Tibial artery (tissue), 4 donors: ENCODE data around the gene SMIM38.

ENCODE experiments used
- DNase-seq, 2 donors: peaks; one replicate each; pipeline ENCODE4 v3.0.0-alpha.2; 2019
- H3K27ac ChIP-seq, 2 donors: fragments of 200-600 bp; sonication (generic) in 1 of 2; 1 replicate in 1 of 2; 2 replicates in 1 of 2; pipeline ENCODE4 v1.5.1; 2018 to 2019; ENCODE audit warnings: mild to moderate bottlenecking in 1 of 2
- H3K27me3 ChIP-seq, 2 donors: fragments of 200-600 bp; sonication (generic) in 1 of 2; one replicate each; pipeline versions ENCODE4 v1.5.1 to v1.6.0; 2016 to 2019
- H3K36me3 ChIP-seq, 3 donors: fragments of 200-600 bp; sonication (generic) in 2 of 3; one replicate each; pipeline ENCODE4 v1.5.1; 2016 to 2019; ENCODE audit warnings: mild to moderate bottlenecking in 2 of 3
- H3K4me1 ChIP-seq, 4 donors: fragments of 200-600 bp; sonication (generic) in 2 of 4; 1 replicate in 3 of 4; 2 replicates in 1 of 4; pipeline ENCODE4 v1.5.1; 2016 to 2019
- H3K4me3 ChIP-seq, 2 donors: fragments of 200-600 bp; sonication (generic) in 1 of 2; 1 replicate in 1 of 2; 2 replicates in 1 of 2; pipeline ENCODE4 v1.5.1; 2018 to 2019; ENCODE audit warnings: mild to moderate bottlenecking in 2 of 2
- H3K9me3 ChIP-seq, 3 donors: fragments of 200-600 bp; sonication (generic) in 1 of 3; one replicate each; pipeline ENCODE4 v1.5.1; 2016 to 2019
- CTCF ChIP-seq, 2 experiments: fragments of 200-600 bp in 1 of 2; fragments of 450-650 bp in 1 of 2; IDR thresholded peaks; one replicate each; pipeline ENCODE4 v1.5.1; 2017 to 2019; ENCODE audit warnings: antibody characterized with exemption in 2 of 2, mild to moderate bottlenecking in 1 of 2, moderate library complexity in 1 of 2
- intact Hi-C: fragments of 100-400 bp; cut with DNase I; formaldehyde crosslinking; loops from one replicate; pipeline ENCODE4 v1.15.0; 2023; ENCODE audit warnings: low total_unique reads

SMIM38 gene

GRCh38 chr11:69114362-69114761 lies 41.4 kb upstream of the SMIM38 start:
- no peaks in the 10 kb centered on the region for H3K36me3 ChIP-seq
- H3K27me3 ChIP-seq = no peaks in the 10 kb centered on the region
- H3K4me1 ChIP-seq = peaks cover 0 to 16% (median 12%) of the 10 kb centered on the region in 4 donors
- TF ChIP-seq CTCF (IDR thresholded peaks at IDR 0.05) = no peak
- no peak for DNase-seq
- H3K9me3 ChIP-seq = no peaks in the 10 kb centered on the region
- no peak overlapping the region for H3K4me3 ChIP-seq
- intact Hi-C loops = loop anchor here (10.0 kb wide), 1 partner anchor 180 kb away; the partner anchor contains the start of gene MYEOV
- H3K27ac ChIP-seq = no peak overlapping the region

GRCh38 chr11:69114811-69115523 lies 40.8 kb upstream of the SMIM38 start:
- peaks cover 0 to 16% (median 12%) of the 10 kb centered on the region in 4 donors for H3K4me1 ChIP-seq
- no peak overlapping the region for H3K4me3 ChIP-seq
- H3K36me3 ChIP-seq = no peaks in the 10 kb centered on the region
- no peak for TF ChIP-seq CTCF (IDR thresholded peaks at IDR 0.05)
- H3K27ac ChIP-seq = no peak overlapping the region
- no peaks in the 10 kb centered on the region for H3K27me3 ChIP-seq
- no peak for DNase-seq
- intact Hi-C loops = loop anchor here (10.0 kb wide), 1 partner anchor 180 kb away; the partner anchor contains the start of gene MYEOV
- no peaks in the 10 kb centered on the region for H3K9me3 ChIP-seq

GRCh38 chr11:69115586-69116560 lies 39.9 kb upstream of the SMIM38 start:
- Histone ChIP-seq H3K27me3 (no peaks in the 10 kb centered on the region), H3K4me3 (no peak overlapping the region), H3K36me3 (no peaks in the 10 kb centered on the region), H3K4me1 (peaks cover 0 to 16% (median 12%) of the 10 kb centered on the region in 4 donors), H3K27ac (no peak overlapping the region), H3K9me3 (no peaks in the 10 kb centered on the region)
- intact Hi-C loops = loop anchor here (10.0 kb wide), 1 partner anchor 179 kb away; the partner anchor contains the start of gene MYEOV
- no peak for TF ChIP-seq CTCF (IDR thresholded peaks at IDR 0.05)
- peak in 1 of 2 donors; percentile 78 for DNase-seq

- Histone ChIP-seq H3K36me3 (no peaks in the 10 kb centered on the region), H3K4me3 (no peak overlapping the region), H3K27ac (no peak overlapping the region), H3K9me3 (no peaks in the 10 kb centered on the region), H3K4me1 (peaks cover 0 to 21% (median 12%) of the 10 kb centered on the region in 4 donors), H3K27me3 (no peaks in the 10 kb centered on the region)
- no peak for TF ChIP-seq CTCF (IDR thresholded peaks at IDR 0.05)
- intact Hi-C loops = loop anchor here (10.0 kb wide), 1 partner anchor 178 kb away; the partner anchor contains the start of gene MYEOV
- DNase-seq = no peak
These were observed 39.1 kb upstream of the SMIM38 start for GRCh38 chr11:69116671-69117070.

- H3K9me3 ChIP-seq = no peaks in the 10 kb centered on the region
- H3K4me3 ChIP-seq = no peak overlapping the region
- intact Hi-C loops = loop anchor here (10.0 kb wide), 1 partner anchor 176 kb away; the partner anchor contains the start of gene MYEOV
- H3K4me1 ChIP-seq = peaks cover 0 to 44% (median 31%) of the 10 kb centered on the region in 4 donors
- H3K27ac ChIP-seq = no peak overlapping the region
- no peak for DNase-seq
- no peak for TF ChIP-seq CTCF (IDR thresholded peaks at IDR 0.05)
- no peaks in the 10 kb centered on the region for H3K27me3 ChIP-seq
- no peaks in the 10 kb centered on the region for H3K36me3 ChIP-seq
These were observed 36.5 kb upstream of the SMIM38 start for GRCh38 chr11:69119190-69119589.
